ENCODE measurements around the gene TOGARAM2.

GRCh38 chr2:29073933-29074332 is 92.8 kb downstream of the TOGARAM2 start:
- no peak for TF ChIP-seq CTCF (conservative IDR thresholded peaks at IDR 0.05; ENCODE audit: low read length)
- TF ChIP-seq EZH2phosphoT487 (IDR thresholded peaks at IDR 0.05; ENCODE audit: borderline replicate concordance, low read depth, low read length), result no peak

Data from OCI-LY7 (cell line).